Mesendoderm (in vitro differentiated cells): ENCODE results near the gene LIPT2.

ENCODE experiments used
- DNase-seq: peaks from one replicate; pipeline ENCODE4 v3.0.0; 2013
- H2AK5ac ChIP-seq: 2 replicates; pipeline ENCODE4 v1.6.1; 2013; ENCODE audit warnings: low read length, inconsistent platforms
- H2BK120ac ChIP-seq: 2 replicates; pipeline ENCODE4 v1.6.1; 2013; ENCODE audit warnings: low read depth, mild to moderate bottlenecking, low read length, moderate library complexity, mixed read lengths
- H2BK15ac ChIP-seq: replicated peaks from 2 replicates; pipeline ENCODE4 v1.6.1; 2013; ENCODE audit warnings: low read depth, mild to moderate bottlenecking, moderate library complexity
- H2BK5ac ChIP-seq: 2 replicates; pipeline ENCODE4 v1.6.1; 2013; ENCODE audit warnings: low read length, inconsistent platforms
- H3K18ac ChIP-seq: 2 replicates; pipeline ENCODE4 v1.6.1; 2013; ENCODE audit warnings: mild to moderate bottlenecking, low read length, mixed read lengths
- H3K23ac ChIP-seq: one replicate; pipeline ENCODE4 v1.6.1; 2013; ENCODE audit warnings: low read length
- H3K27ac ChIP-seq: 2 replicates; pipeline ENCODE4 v1.5.1; 2013; ENCODE audit warnings: low read depth, mild to moderate bottlenecking, inconsistent platforms, low read length, moderate library complexity
- H3K27me3 ChIP-seq: 2 replicates; pipeline ENCODE4 v1.6.1; 2013; ENCODE audit warnings: low read length, control low read depth, mild to moderate bottlenecking, inconsistent platforms; ENCODE audit not compliant: insufficient read depth, poor library complexity
- H3K36me3 ChIP-seq: 2 replicates; pipeline ENCODE4 v1.6.1; 2013; ENCODE audit warnings: low read length, inconsistent platforms; ENCODE audit not compliant: control insufficient read depth, insufficient read depth
- H3K4ac ChIP-seq: one replicate; pipeline ENCODE4 v1.6.1; 2013; ENCODE audit warnings: low read depth, mild to moderate bottlenecking, low read length, moderate library complexity
- H3K4me1 ChIP-seq: 2 replicates; pipeline ENCODE4 v1.6.1; 2013; ENCODE audit warnings: low read depth, low read length, inconsistent platforms; ENCODE audit not compliant: control insufficient read depth
- H3K4me2 ChIP-seq: 2 replicates; pipeline ENCODE4 v1.6.1; 2013; ENCODE audit warnings: low read length
- H3K4me3 ChIP-seq: 2 replicates; pipeline ENCODE4 v1.5.1; 2013; ENCODE audit warnings: mild to moderate bottlenecking, low read length
- H3K56ac ChIP-seq: one replicate; pipeline ENCODE4 v1.6.1; 2013; ENCODE audit warnings: low read length
- H3K79me1 ChIP-seq: 2 replicates; pipeline ENCODE4 v1.6.1; 2013; ENCODE audit warnings: low read length, inconsistent platforms
- H3K79me2 ChIP-seq: 2 replicates; pipeline ENCODE4 v1.6.1; 2013; ENCODE audit warnings: mild to moderate bottlenecking, low read length; ENCODE audit not compliant: control insufficient read depth, insufficient read depth
- H3K9ac ChIP-seq: 2 replicates; pipeline ENCODE4 v1.6.1; 2013; ENCODE audit warnings: low read length, inconsistent platforms
- H4K5ac ChIP-seq: one replicate; pipeline ENCODE4 v1.6.1; 2013; ENCODE audit warnings: low read length
- H4K8ac ChIP-seq: one replicate; pipeline ENCODE4 v1.6.1; 2013; ENCODE audit warnings: low read depth, mild to moderate bottlenecking, control low read depth, low read length, moderate library complexity
- WGBS: extraction: QIAGEN DNeasy Blood & Tissue Kit; methylation state at CpG from one replicate; pipeline ENCODE4 v1.1.7; 2013; ENCODE audit warnings: low lambda C conversion rate, missing lambda C conversion rate; ENCODE audit not compliant: insufficient coverage; ENCODE audit errors: extremely low coverage; 5-methylcytosine and 5-hydroxymethylcytosine counted together

LIPT2 gene

DNA sequence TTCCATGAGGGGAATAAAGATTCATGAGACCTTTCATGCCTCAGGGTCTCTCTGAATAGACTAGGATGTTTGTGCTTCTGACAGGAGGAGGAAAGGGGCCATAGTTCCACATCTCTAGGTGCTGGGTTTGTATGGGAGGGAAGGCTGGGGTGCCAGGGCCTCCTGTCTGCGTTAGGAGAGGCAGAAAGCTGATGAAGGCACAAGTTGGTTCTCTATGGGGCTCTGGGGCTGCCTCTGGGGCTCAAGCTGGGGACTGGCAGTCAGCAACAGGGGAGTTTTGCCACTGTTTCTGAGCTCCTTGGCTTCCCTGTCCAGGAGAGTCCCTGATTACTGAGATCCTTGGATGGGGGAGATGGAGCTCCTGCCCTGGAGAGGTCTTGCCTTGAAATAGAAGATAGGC is 30.3 kb downstream of the LIPT2 start:
- Histone ChIP-seq H3K18ac (no peak overlapping the region), H3K56ac (no peak overlapping the region), H3K27me3 (no peaks in the 10 kb centered on the region), H3K9ac (no peak overlapping the region), H3K4me2 (no peak overlapping the region), H3K23ac (no peak overlapping the region), H3K4ac (no peak overlapping the region), H3K79me1 (no peaks in the 10 kb centered on the region), H2AK5ac (no peak overlapping the region), H4K8ac (no peak overlapping the region), H3K4me1 (peaks cover 13% of the 10 kb centered on the region), H3K27ac (no peak overlapping the region), H2BK5ac (no peak overlapping the region), H2BK15ac (no peak overlapping the region), H4K5ac (no peak overlapping the region), H3K4me3 (no peak overlapping the region), H2BK120ac (no peak overlapping the region), H3K79me2 (no peaks in the 10 kb centered on the region), H3K36me3 (no peaks in the 10 kb centered on the region)
- no peak for DNase-seq
- no CpG with 5 or more reads among the region's 1 CpG for WGBS

DNA sequence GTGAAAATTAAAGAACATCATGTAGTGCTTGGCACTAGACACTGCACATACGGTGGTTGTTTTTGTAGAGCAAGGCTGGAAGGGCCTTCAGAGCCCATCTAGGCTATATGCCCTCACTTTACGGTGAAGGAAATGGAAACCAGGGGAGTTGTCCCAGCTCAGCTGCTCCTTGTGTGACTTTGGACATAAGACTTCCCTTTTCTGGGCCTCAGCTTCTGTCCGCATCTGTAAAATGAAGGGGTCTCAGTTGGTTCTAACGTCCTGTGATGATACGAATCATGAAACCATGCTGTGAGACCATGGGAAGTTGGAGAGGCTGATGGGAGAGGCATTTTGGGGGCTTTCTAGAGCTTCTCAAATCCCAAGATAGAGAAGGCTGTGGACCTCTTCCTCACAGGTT is 30.9 kb downstream of the LIPT2 start:
- Histone ChIP-seq H2BK5ac (no peak overlapping the region), H3K4ac (no peak overlapping the region), H4K8ac (no peak overlapping the region), H3K9ac (no peak overlapping the region), H3K23ac (no peak overlapping the region), H2BK15ac (no peak overlapping the region), H3K4me1 (peaks cover 8% of the 10 kb centered on the region), H2AK5ac (no peak overlapping the region), H3K4me2 (no peak overlapping the region), H3K79me1 (no peaks in the 10 kb centered on the region), H3K4me3 (no peak overlapping the region), H3K36me3 (no peaks in the 10 kb centered on the region), H3K27me3 (no peaks in the 10 kb centered on the region), H4K5ac (no peak overlapping the region), H2BK120ac (no peak overlapping the region), H3K79me2 (no peaks in the 10 kb centered on the region), H3K27ac (no peak overlapping the region), H3K18ac (no peak overlapping the region), H3K56ac (no peak overlapping the region)
- WGBS, result no CpG with 5 or more reads among the region's 5 CpGs
- no peak for DNase-seq

DNA sequence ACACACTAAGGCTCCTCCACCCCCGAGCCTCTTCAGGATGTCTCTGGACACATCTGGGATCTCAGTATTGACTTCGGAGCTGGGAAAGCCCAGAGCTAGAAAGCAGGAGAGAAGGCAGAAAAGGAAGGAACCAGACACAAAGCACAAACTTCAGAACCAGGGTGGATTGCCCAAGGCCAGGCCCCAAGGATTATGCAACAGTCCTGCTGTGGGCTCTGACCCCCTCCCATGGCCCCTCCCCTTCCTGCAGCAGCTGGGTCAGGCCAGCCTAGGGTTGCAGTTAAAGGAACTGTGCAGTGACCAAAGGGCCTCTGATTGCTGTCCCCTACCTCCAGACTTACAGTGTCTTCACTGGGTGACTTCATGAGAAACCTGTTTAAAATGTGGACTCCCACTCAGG is 31.5 kb downstream of the LIPT2 start:
- Histone ChIP-seq H3K18ac (peak overlapping the region; percentile 13), H4K8ac (no peak overlapping the region), H2AK5ac (no peak overlapping the region), H3K9ac (peak overlapping the region; percentile 2), H3K4me1 (peaks cover 7% of the 10 kb centered on the region), H2BK120ac (no peak overlapping the region), H3K36me3 (no peaks in the 10 kb centered on the region), H4K5ac (no peak overlapping the region), H3K79me2 (no peaks in the 10 kb centered on the region), H3K23ac (no peak overlapping the region), H3K79me1 (no peaks in the 10 kb centered on the region), H3K27me3 (no peaks in the 10 kb centered on the region), H3K4ac (no peak overlapping the region), H3K56ac (no peak overlapping the region), H2BK5ac (no peak overlapping the region), H3K4me2 (no peak overlapping the region), H3K4me3 (no peak overlapping the region), H3K27ac (no peak overlapping the region), H2BK15ac (no peak overlapping the region)
- DNase-seq, result peak; percentile 59
- no CpG with 5 or more reads among the region's 2 CpGs for WGBS

DNA sequence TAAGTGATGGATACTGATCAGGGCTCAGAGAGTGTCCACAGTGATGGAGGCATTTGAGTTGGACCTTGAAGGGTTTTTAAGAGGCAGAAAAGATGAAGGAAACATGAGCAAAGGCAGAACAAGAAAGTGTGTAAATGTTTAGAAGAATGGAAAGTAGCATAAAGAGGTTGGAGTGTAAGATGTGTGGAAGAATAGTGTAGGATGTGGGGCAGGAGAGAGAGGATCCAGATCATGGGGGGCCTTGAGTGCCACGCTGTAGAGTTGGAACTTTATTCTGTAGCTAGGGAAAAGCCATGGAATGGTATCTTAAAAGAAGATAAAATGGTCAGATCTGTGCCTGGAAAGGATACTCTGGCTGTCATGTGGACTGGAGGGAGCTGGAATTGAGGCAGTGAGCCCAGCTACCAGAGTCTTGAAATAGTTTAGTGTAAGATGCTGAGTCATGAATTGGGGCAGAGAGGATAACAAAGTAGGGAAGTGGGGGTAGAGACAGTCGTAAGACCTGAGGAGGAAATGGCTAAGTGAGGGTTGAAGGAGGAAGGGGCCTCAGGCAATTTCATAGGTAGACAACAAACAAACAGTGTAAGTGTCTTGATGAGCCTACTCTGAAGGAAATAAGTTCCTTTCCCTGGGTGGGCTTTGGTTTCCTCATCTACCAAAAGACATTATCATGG is 32.9 kb downstream of the LIPT2 start:
- no peak overlapping the region for H2AK5ac ChIP-seq
- H3K9ac ChIP-seq, result no peak overlapping the region
- no peak overlapping the region for H3K4me2 ChIP-seq
- H3K27me3 ChIP-seq, result no peaks in the 10 kb centered on the region
- H3K27ac ChIP-seq, result no peak overlapping the region
- H4K5ac ChIP-seq, result no peak overlapping the region
- H3K4ac ChIP-seq, result no peak overlapping the region
- H3K36me3 ChIP-seq, result no peaks in the 10 kb centered on the region
- no peak overlapping the region for H2BK15ac ChIP-seq
- H2BK120ac ChIP-seq, result no peak overlapping the region
- H3K18ac ChIP-seq, result no peak overlapping the region
- H3K79me2 ChIP-seq, result no peaks in the 10 kb centered on the region
- no CpG with 5 or more reads among the region's 2 CpGs for WGBS
- no peak overlapping the region for H4K8ac ChIP-seq
- peaks cover 2% of the 10 kb centered on the region for H3K4me1 ChIP-seq
- H3K56ac ChIP-seq, result no peak overlapping the region
- H3K23ac ChIP-seq, result no peak overlapping the region
- H3K79me1 ChIP-seq, result no peaks in the 10 kb centered on the region
- no peak overlapping the region for H2BK5ac ChIP-seq
- no peak for DNase-seq
- H3K4me3 ChIP-seq, result no peak overlapping the region

DNA sequence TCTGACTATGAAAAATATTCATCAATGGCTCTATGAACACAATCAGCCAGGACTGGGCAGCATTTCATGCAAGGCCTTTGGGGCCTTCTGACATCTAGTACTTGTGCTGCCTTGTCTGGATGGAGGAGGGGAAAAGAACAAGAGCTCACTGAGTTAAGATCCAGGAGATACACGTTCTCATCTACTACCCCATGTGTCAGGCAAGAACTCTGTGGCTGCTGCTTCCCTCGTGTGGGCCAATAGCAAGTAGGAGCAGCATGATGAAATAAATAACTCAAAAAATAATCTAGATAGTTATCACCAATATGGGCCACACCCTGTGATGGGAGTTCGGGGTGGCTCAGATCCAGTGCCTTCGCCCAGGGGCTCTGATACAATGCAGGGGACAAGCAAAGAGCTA is 33.5 kb downstream of the LIPT2 start:
- no peak overlapping the region for H2AK5ac ChIP-seq
- H3K79me1 ChIP-seq, result no peaks in the 10 kb centered on the region
- H3K27ac ChIP-seq, result no peak overlapping the region
- H4K8ac ChIP-seq, result no peak overlapping the region
- H2BK120ac ChIP-seq, result no peak overlapping the region
- no CpG with 5 or more reads among the region's 4 CpGs for WGBS
- no peak overlapping the region for H3K4me2 ChIP-seq
- H2BK15ac ChIP-seq, result no peak overlapping the region
- no peak overlapping the region for H3K4me3 ChIP-seq
- H3K4me1 ChIP-seq, result peaks cover 2% of the 10 kb centered on the region
- no peak overlapping the region for H3K56ac ChIP-seq
- H3K36me3 ChIP-seq, result no peaks in the 10 kb centered on the region
- no peak overlapping the region for H3K9ac ChIP-seq
- no peaks in the 10 kb centered on the region for H3K79me2 ChIP-seq
- H4K5ac ChIP-seq, result no peak overlapping the region
- no peak for DNase-seq
- H3K18ac ChIP-seq, result no peak overlapping the region
- no peak overlapping the region for H3K4ac ChIP-seq
- H3K23ac ChIP-seq, result no peak overlapping the region
- H2BK5ac ChIP-seq, result no peak overlapping the region
- H3K27me3 ChIP-seq, result no peaks in the 10 kb centered on the region

DNA sequence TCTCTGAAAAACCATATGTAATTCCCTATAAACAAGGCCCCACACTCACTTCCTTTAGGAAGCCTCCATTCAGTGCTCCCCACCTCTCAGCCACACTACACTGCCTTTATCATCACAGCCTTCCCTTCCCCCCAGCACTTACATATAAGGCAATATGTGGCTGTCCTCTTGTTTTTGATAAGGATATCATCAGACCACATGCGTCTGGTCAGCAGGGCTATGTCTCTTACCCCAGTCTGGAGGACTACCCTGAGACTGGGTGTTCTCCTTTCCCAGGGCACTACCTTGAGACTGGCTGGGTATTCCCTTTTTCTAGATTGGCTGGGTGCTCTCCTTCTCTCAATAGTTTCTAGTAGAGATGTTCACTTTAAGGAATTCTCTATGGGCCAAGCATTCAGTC is 33.9 kb downstream of the LIPT2 start:
- no peak for DNase-seq
- Histone ChIP-seq H2BK120ac (no peak overlapping the region), H3K4me1 (peaks cover 2% of the 10 kb centered on the region), H3K4ac (no peak overlapping the region), H3K79me2 (no peaks in the 10 kb centered on the region), H3K36me3 (no peaks in the 10 kb centered on the region), H3K18ac (no peak overlapping the region), H2BK15ac (no peak overlapping the region), H3K4me2 (no peak overlapping the region), H3K56ac (no peak overlapping the region), H3K79me1 (no peaks in the 10 kb centered on the region), H3K23ac (no peak overlapping the region), H3K27me3 (no peaks in the 10 kb centered on the region), H3K4me3 (no peak overlapping the region), H4K5ac (no peak overlapping the region), H2AK5ac (no peak overlapping the region), H3K9ac (no peak overlapping the region), H3K27ac (no peak overlapping the region), H2BK5ac (no peak overlapping the region), H4K8ac (no peak overlapping the region)
- WGBS, result no CpG with 5 or more reads among the region's 1 CpG
